Measurements from ENCODE around the gene TMED3.

DNA sequence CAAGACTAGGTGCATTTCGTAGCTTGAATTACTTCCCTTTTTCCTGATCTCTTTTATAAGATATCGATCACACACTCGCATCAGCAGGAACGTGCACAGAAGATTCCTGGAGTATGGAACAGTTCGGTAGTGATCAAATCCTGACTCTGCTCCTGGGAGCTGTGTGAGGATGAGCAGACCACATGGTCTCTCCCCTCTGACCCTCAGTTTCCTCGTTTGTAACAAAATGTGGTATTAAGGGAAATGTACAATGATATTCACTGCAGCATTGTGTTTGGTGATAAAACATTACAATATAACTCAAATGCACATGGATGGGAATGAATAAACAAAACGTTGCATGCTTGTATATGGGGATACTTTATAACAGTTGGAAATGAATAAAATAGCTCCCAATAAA is 26.7 kb downstream of the TMED3 start:
- TF ChIP-seq CTCF (IDR thresholded peaks at IDR 0.05) (no peak), TCF7L2 (IDR thresholded peaks at IDR 0.05; ENCODE audit: low read depth, low read length) (no peak), POLR2AphosphoS5 (IDR thresholded peaks at IDR 0.05; ENCODE audit: low read depth, low read length) (no peak), SIN3A (IDR thresholded peaks at IDR 0.05; ENCODE audit: borderline replicate concordance, insufficient read depth, low read depth, low read length) (no peak)
- TF ChIP-seq, protein P1, sequence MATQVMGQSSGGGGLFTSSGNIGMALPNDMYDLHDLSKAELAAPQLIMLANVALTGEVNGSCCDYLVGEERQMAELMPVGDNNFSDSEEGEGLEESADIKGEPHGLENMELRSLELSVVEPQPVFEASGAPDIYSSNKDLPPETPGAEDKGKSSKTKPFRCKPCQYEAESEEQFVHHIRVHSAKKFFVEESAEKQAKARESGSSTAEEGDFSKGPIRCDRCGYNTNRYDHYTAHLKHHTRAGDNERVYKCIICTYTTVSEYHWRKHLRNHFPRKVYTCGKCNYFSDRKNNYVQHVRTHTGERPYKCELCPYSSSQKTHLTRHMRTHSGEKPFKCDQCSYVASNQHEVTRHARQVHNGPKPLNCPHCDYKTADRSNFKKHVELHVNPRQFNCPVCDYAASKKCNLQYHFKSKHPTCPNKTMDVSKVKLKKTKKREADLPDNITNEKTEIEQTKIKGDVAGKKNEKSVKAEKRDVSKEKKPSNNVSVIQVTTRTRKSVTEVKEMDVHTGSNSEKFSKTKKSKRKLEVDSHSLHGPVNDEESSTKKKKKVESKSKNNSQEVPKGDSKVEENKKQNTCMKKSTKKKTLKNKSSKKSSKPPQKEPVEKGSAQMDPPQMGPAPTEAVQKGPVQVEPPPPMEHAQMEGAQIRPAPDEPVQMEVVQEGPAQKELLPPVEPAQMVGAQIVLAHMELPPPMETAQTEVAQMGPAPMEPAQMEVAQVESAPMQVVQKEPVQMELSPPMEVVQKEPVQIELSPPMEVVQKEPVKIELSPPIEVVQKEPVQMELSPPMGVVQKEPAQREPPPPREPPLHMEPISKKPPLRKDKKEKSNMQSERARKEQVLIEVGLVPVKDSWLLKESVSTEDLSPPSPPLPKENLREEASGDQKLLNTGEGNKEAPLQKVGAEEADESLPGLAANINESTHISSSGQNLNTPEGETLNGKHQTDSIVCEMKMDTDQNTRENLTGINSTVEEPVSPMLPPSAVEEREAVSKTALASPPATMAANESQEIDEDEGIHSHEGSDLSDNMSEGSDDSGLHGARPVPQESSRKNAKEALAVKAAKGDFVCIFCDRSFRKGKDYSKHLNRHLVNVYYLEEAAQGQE (IDR thresholded peaks at IDR 0.05; ENCODE audit: insufficient read depth in 1 of 2, low read depth in 2 of 2, low read length in 1 of 2), result no peak
